HL-60/S4 (cell line): Measurements from ENCODE around the gene MAGEA4.

ENCODE experiments used
- in situ Hi-C: fragments of 300-500 bp; cut with MboI; formaldehyde crosslinking; loops from 2 replicates; pipeline ENCODE4 v1.14.3; 2022; ENCODE audit warnings: low sequenced_read_pairs

The MAGEA4 gene

GRCh38 chrX:151923648-151924047, 11.0 kb downstream of the MAGEA4 start:
- in situ Hi-C loops, result no loop called here

- in situ Hi-C loops, result no loop called here
Measured at GRCh38 chrX:151929126-151929525, 16.4 kb downstream of the MAGEA4 start.

GRCh38 chrX:151935358-151935757, 22.7 kb downstream of the MAGEA4 start:
- in situ Hi-C loops, result no loop called here

DNA sequence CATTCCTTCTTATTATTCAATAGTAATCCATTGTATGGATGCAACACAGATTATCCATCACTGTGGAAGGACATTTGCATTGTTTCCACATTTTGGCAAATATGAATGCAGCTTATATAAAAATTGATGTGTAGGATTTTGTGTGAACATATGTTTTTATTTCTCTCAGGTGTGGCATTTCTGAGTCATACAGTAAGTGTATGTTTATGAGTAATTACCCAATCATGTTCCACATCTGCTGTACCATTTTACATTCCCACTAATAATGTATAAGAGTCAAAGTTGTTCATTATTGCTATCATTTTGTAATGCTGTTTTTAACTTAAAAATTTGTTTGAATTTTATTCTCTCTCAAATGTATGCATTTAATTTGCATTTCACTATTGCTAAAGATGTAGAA, 25.5 kb downstream of the MAGEA4 start:
- in situ Hi-C loops, result no loop called here

GRCh38 chrX:151954730-151955129, 42.0 kb downstream of the MAGEA4 start:
- in situ Hi-C loops, result no loop called here

DNA sequence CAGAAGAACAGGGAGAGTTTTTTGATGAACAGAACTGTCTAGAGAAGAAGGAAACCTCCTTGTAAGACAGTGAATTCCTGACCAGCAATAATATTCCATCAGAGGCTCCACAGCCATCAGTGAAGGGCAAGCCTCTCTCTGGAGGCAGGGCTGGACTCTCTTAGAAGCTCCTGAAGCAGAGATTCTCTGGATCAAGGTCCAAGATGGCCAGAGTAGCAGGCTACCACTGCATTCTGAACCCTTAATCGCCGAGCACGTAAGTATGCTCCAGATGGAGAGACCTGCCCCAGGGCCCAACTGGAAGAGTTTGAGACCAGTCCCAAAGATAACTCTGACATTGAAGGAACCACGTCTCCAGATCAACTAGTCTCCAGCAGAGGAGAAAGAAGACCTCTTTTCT, 45.4 kb downstream of the MAGEA4 start:
- in situ Hi-C loops, result no loop called here

DNA sequence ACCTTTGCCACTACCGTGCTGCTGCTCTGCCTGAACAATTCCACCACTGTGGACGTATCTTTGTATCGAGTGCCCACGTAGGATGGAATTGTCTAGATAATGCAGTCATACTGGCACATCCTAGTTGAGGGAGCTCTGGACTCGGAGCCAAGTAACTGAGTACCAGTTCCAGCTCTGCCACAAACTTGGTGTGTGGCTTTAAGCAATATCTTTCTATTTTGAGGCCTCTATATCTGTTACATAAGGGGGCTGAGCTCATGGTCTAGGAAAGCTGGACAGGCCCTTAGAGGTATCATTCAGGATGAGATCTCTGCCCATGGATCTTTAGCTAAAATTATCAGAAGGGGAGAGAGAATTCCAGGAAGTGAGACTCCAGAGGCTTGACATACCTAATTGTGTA, 49.3 kb downstream of the MAGEA4 start:
- in situ Hi-C loops, result no loop called here

- in situ Hi-C loops, result no loop called here
Measured at GRCh38 chrX:151966236-151966635, 53.5 kb downstream of the MAGEA4 start.

GRCh38 chrX:151970027-151970426, 57.3 kb downstream of the MAGEA4 start:
- in situ Hi-C loops, result no loop called here

- in situ Hi-C loops, result no loop called here
Measured at GRCh38 chrX:151970661-151971060, 58.0 kb downstream of the MAGEA4 start.

DNA sequence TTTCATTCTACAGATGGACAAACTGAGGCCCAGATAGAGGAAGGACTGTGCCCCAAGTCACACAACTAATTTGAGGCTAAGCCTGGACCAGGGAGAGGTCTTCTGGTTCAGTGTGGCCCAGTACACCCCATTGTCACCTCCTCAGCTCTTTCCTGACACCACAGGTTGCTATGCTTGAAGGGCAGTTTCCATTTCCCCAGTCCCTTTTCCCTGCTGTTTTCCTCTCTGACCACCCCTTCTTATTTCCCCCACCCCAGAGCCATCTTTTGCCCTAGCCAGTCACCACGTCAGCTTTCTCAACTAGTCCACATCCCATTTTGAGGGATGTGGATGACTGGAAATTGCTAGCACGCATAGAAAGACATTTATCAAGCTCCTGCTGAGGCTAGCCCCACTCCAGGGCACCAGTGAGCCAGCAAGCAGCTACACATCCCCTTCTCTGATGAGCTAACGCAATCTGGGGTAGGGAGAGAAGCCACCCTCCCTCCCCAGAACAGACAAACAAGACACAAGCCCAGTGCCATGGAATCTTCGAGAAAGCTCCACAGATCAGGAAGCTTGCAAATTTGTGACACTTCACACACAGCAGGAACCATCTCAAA, 60.5 kb downstream of the MAGEA4 start:
- in situ Hi-C loops, result no loop called here

DNA sequence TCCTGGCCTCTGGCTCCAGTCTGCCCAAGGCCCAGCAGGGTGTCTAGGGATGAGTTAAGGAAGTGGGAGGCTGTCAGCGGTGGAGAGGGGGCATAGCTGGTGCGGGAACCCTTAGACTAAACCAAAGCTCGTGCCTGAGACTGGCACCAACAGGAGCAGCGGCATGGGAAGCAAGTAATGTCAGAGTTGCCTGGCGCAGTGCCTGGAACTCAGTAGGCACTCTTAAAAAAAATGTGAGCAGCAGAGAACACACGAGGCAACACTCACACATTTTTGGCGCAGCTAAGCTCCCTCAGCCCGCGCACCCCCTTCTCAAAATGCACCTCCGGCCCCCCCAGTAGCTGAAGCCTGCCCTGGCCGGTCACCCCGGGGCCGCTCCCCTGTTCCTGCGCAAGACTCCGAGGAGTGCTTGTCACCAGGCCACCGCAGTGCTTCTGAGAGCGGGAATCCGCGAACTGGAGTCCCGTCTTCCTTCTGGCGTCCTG, 61.2 kb downstream of the MAGEA4 start:
- in situ Hi-C loops, result no loop called here
